RWPE2 (cell line): ENCODE results near the gene IDUA.
"Not testable (repeated sequence)": the region's sequence is repeated elsewhere in the genome, so short reads cannot be mapped to it uniquely, and the experiment has no call there.

Source experiments
- ATAC-seq: fragments of 200-7000 bp; cut with Tn5 transposase; 3 replicates; pipeline ENCODE4 v1.9.1; 2021; ENCODE audit warnings: low read depth
- DNase-seq: peaks from one replicate; pipeline ENCODE4 v3.0.0-alpha.2; 2020; ENCODE audit warnings: low spot score
- H3K27ac ChIP-seq: fragments of 450-650 bp; 2 replicates; pipeline ENCODE4 v1.5.1; 2017; ENCODE audit warnings: mild to moderate bottlenecking; ENCODE audit not compliant: poor library complexity, severe bottlenecking
- H3K27me3 ChIP-seq: fragments of 250-450 bp; sonication (Bioruptor Pico); 2 replicates; pipeline ENCODE4 v1.5.1; 2021; ENCODE audit warnings: mild to moderate bottlenecking, moderate library complexity; ENCODE audit not compliant: insufficient read depth, poor library complexity, severe bottlenecking
- H3K36me3 ChIP-seq: fragments of 250-450 bp; sonication (Bioruptor Pico); 2 replicates; pipeline ENCODE4 v1.5.1; 2020; ENCODE audit warnings: low read depth, mild to moderate bottlenecking, moderate library complexity
- H3K4me1 ChIP-seq: fragments of 250-450 bp; sonication (Bioruptor Pico); 2 replicates; pipeline ENCODE4 v1.5.1; 2021; ENCODE audit warnings: mild to moderate bottlenecking, moderate library complexity; ENCODE audit not compliant: insufficient read depth, poor library complexity, severe bottlenecking
- H3K4me3 ChIP-seq: fragments of 250-450 bp; sonication (Bioruptor Pico); 2 replicates; pipeline ENCODE4 v1.5.1; 2021; ENCODE audit warnings: mild to moderate bottlenecking, moderate library complexity; ENCODE audit not compliant: severe bottlenecking
- H3K9me3 ChIP-seq: fragments of 250-450 bp; sonication (Bioruptor Pico); 2 replicates; pipeline ENCODE4 v1.5.1; 2021; ENCODE audit warnings: mild to moderate bottlenecking, moderate library complexity; ENCODE audit not compliant: severe bottlenecking
- TF ChIP-seq, protein P1 (sequence below): fragments of 450-650 bp; IDR thresholded peaks from one replicate; pipeline ENCODE4 v1.5.1; 2017; ENCODE audit warnings: mild to moderate bottlenecking, moderate library complexity; ENCODE audit not compliant: poor library complexity, severe bottlenecking

The IDUA gene

DNA sequence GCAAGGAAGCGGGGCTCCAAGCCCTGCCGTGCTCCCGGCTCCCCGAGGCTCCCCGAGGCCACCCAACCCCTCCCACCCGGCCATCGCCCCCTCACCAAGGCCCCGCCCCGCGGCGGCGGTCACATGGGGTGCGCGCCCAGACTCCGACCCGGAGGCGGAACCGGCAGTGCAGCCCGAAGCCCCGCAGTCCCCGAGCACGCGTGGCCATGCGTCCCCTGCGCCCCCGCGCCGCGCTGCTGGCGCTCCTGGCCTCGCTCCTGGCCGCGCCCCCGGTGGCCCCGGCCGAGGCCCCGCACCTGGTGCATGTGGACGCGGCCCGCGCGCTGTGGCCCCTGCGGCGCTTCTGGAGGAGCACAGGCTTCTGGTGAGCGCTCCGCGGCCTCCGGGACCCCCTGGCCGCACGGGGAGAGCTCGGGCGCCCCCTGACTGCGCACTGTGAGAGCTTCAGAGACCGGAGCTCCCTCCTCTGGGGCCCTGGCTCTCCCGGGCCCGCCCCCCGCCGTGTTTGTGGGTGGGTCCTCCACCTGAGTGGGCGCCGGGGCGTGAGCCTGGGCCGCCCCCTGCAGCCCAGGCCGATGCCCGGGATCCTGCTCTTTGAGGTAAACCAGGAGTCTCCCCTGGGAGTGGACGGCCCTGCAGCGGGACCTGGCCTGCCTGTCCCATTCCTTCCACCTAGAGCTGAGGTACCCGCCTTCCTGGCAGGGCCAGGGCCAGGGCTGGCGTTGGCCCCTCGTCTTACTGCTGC lies at the start of gene IDUA:
Gene IDUA (plus strand): TSS at position 166 of the 745 bp plus-strand sequence. CDS start 41 bp downstream, at position 207.
- H3K27ac ChIP-seq: peak within 1 kb of the TSS; percentile 57
- ATAC-seq (peak; percentile 74), DNase-seq (no peak)

GRCh38 chr4:939508-939907 lies 47.3 kb upstream of the IDUA start:
- H3K27ac ChIP-seq, H3K9me3 ChIP-seq, DNase-seq, H3K36me3 ChIP-seq, H3K4me3 ChIP-seq, ATAC-seq, H3K27me3 ChIP-seq: not testable (repeated sequence)
- H3K4me1 ChIP-seq: peaks cover 10% of the 10 kb centered on the region

More for the DNA sequence above, at the start of gene IDUA:
- TF ChIP-seq, protein P1, sequence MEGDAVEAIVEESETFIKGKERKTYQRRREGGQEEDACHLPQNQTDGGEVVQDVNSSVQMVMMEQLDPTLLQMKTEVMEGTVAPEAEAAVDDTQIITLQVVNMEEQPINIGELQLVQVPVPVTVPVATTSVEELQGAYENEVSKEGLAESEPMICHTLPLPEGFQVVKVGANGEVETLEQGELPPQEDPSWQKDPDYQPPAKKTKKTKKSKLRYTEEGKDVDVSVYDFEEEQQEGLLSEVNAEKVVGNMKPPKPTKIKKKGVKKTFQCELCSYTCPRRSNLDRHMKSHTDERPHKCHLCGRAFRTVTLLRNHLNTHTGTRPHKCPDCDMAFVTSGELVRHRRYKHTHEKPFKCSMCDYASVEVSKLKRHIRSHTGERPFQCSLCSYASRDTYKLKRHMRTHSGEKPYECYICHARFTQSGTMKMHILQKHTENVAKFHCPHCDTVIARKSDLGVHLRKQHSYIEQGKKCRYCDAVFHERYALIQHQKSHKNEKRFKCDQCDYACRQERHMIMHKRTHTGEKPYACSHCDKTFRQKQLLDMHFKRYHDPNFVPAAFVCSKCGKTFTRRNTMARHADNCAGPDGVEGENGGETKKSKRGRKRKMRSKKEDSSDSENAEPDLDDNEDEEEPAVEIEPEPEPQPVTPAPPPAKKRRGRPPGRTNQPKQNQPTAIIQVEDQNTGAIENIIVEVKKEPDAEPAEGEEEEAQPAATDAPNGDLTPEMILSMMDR: peak; percentile 86
- peaks cover 9% of the 10 kb centered on the region for H3K4me1 ChIP-seq
- no peaks in the 10 kb centered on the region for H3K9me3 ChIP-seq
- no peaks in the 10 kb centered on the region for H3K27me3 ChIP-seq
- peak within 1 kb of the TSS; percentile 71 for H3K4me3 ChIP-seq
- no peaks in the 10 kb centered on the region for H3K36me3 ChIP-seq

DNA sequence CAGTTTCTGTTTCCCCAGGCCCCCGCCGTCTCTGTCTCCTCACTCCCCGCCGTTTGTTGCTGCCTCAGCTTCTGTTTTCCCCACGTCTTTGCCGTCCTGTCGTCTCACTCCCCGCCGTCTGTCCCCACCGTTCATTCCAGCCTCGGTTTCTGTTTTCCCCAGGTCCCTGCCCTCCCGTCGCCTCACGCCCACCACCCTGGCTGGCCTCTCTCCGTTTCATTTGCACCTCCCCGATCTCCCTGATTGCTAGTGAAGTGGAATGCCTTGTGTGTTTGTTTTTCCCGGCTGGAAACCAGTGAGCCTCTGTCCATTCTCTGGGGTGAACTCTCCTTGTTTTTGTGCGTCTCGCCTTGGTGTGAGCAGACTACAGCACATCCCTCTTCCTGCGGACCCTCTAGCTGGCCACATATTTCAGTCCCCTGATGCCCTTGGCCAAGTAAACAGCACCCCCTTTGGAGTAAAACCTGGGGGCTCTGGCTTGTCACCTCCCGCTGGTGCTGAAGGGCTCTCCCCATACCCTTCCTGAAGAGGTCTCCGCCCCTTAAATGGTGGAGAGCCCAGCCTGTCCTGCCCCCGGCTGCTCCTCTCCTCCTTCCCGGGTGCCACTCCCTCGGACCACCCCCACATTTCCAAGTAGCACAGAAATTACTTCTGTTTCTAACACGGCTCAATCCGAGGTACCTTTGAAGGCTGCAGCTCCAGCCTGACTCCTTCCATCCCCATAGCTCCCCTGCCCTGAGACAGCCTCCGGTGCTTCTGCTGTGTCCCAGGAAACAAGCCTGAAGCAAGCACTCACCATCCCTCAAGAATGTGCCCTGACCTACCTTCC lies 41.4 kb upstream of the IDUA start:
- no peaks in the 10 kb centered on the region for H3K4me1 ChIP-seq
- DNase-seq: no peak
- H3K36me3 ChIP-seq: no peaks in the 10 kb centered on the region
- no peak overlapping the region for H3K4me3 ChIP-seq
- ATAC-seq: no peak
- H3K27me3 ChIP-seq: no peaks in the 10 kb centered on the region
- TF ChIP-seq, protein P1: no peak
- H3K27ac ChIP-seq: no peak overlapping the region
- H3K9me3 ChIP-seq: no peaks in the 10 kb centered on the region

DNA sequence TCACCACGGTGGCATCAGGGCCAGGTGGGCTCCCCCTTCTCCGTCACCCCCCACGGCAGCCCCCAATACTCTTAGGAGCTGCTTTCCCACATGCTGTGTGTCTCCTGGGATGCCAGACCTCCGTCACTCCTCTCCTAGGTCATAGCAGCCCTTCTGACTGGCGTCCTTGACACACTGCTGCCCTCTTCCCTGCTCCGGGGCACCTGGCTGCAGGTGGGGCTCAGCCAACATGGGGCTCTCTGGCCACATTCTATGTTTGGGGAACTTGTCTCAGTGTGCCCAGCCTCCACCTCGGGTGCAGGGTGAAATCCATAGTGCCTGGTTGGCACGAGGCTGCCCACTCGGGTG lies 40.8 kb upstream of the IDUA start:
- H3K27me3 ChIP-seq: no peaks in the 10 kb centered on the region
- TF ChIP-seq, protein P1: no peak
- H3K36me3 ChIP-seq: no peaks in the 10 kb centered on the region
- H3K27ac ChIP-seq: no peak overlapping the region
- DNase-seq: no peak
- H3K4me1 ChIP-seq: no peaks in the 10 kb centered on the region
- no peak for ATAC-seq
- H3K9me3 ChIP-seq: no peaks in the 10 kb centered on the region
- no peak overlapping the region for H3K4me3 ChIP-seq

- DNase-seq: no peak
- TF ChIP-seq, protein P1: no peak
- no peaks in the 10 kb centered on the region for H3K4me1 ChIP-seq
- no peak overlapping the region for H3K27ac ChIP-seq
- H3K27me3 ChIP-seq: no peaks in the 10 kb centered on the region
- H3K9me3 ChIP-seq: no peaks in the 10 kb centered on the region
- H3K4me3 ChIP-seq: no peak overlapping the region
- no peak for ATAC-seq
- H3K36me3 ChIP-seq: no peaks in the 10 kb centered on the region
Observed at GRCh38 chr4:946517-947471, 40.0 kb upstream of the IDUA start.
